Measurements from ENCODE around the gene TBC1D24.

The TBC1D24 gene

DNA sequence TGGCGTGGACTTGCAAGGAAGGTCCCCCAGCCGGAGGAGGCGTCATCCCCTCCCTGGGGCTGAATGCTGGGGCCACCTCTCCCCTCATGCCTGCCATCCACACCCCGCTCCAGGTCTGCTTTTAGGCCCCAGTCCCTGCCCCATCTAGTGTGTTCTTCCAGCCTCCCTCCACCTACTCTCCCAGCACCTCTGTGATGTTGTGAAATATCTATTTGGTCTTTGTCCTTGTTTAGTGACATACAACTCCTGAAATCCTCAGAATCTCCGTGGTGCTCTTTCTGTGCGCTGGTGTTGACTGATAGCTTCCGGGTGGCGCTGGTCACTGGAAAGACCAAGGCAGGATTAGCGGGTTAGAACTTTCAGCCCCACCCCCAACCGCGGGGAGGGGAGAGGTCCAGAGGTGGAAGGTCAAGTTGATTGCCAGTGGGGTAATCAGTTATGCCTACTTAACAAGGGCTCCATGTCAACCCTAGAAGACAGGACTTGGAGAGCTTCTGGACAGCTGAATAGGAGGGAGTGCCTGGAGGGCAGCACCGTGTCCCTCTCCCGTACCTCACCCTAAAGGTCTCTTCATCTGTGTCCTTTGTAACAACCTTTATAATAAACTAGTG, 10.1 kb downstream of the TBC1D24 start:
- no peak overlapping the region for H3K27ac ChIP-seq
- TF ChIP-seq, protein P1, sequence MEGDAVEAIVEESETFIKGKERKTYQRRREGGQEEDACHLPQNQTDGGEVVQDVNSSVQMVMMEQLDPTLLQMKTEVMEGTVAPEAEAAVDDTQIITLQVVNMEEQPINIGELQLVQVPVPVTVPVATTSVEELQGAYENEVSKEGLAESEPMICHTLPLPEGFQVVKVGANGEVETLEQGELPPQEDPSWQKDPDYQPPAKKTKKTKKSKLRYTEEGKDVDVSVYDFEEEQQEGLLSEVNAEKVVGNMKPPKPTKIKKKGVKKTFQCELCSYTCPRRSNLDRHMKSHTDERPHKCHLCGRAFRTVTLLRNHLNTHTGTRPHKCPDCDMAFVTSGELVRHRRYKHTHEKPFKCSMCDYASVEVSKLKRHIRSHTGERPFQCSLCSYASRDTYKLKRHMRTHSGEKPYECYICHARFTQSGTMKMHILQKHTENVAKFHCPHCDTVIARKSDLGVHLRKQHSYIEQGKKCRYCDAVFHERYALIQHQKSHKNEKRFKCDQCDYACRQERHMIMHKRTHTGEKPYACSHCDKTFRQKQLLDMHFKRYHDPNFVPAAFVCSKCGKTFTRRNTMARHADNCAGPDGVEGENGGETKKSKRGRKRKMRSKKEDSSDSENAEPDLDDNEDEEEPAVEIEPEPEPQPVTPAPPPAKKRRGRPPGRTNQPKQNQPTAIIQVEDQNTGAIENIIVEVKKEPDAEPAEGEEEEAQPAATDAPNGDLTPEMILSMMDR (IDR thresholded peaks at IDR 0.05) = no peak
- TF ChIP-seq ZFX (IDR thresholded peaks at IDR 0.05; ENCODE audit: borderline replicate concordance) = no peak

DNA sequence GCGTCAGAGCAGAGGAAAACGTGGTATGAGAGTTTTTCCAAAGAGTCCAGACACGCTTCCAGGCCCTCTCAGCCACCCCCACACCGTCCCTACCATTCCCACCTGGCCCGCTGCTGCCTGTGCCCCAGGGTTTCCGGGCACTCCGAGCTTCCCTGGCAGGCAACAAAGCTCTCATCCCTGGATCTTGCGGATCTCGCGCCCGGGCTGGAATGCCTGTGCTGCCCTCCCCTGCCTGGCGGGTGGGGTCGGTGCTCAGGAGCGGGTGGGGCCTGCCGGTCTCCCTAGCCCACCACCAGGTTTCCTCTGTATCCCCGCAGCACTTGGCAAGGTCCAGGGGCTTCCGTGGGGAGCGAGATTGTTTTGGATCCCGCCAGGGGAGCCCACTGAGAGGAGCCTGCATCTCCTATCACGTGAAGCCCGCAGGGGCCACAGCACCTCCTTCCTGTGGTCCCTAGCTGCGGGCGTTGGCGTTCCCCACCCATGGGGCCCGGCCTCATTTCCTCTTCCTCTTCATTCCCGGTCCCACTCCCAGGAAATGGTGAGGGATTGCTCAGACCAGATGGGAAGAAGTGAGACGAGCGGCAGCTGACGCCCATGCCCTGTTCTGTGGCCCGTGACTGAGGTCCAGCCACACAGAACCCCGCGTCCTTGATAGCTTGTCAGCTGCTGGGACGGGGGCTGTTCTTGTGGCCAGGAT, 11.0 kb downstream of the TBC1D24 start:
- TF ChIP-seq ZFX (IDR thresholded peaks at IDR 0.05; ENCODE audit: borderline replicate concordance) = no peak
- TF ChIP-seq, protein P1 (IDR thresholded peaks at IDR 0.05) = no peak
- no peak overlapping the region for H3K27ac ChIP-seq

DNA sequence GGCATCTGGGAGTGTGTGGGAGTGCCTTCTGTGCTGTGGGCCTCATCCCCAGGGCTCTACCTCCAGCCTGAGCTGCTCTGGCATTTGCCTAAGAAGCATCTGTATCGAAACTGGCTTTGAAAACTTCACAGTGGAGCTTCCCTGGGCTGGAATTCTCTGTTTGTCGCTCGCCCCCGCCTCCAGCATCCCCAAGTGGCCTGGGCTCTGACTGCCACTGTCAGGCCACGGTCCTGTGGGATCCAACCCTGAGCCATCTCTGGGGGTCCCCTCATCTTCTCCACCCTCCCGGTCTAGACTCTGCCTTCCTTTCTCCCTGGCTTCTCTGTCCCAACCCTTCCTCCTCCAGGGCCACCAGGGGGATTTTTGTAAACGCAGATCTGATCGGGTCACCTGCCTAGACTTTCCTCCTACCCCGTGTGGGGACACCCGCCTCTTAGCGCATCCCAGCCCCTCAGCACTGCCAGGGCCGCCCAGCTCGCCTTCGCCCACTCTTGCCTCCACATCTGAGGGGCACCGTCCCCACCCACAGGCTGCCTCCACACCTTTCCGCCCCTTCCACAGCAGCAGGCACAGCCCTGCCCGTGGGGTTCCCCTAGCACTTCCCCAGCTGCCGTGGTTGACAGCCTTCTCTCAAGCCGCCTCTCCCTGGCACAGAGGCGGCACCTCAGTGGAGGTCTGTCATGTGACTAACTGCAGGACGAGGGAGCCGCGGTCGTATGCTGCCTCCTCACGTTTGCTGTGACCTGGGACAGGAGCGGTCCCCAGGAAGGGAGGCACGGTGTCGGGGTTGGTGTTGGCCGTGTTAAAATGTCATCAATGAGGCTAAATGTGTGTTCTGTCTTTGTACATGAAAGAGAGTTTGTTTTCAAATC, 12.0 kb downstream of the TBC1D24 start:
- H3K27ac ChIP-seq = no peak overlapping the region
- TF ChIP-seq, protein P1 (IDR thresholded peaks at IDR 0.05) = no peak
- TF ChIP-seq ZFX (IDR thresholded peaks at IDR 0.05; ENCODE audit: borderline replicate concordance) = no peak

DNA sequence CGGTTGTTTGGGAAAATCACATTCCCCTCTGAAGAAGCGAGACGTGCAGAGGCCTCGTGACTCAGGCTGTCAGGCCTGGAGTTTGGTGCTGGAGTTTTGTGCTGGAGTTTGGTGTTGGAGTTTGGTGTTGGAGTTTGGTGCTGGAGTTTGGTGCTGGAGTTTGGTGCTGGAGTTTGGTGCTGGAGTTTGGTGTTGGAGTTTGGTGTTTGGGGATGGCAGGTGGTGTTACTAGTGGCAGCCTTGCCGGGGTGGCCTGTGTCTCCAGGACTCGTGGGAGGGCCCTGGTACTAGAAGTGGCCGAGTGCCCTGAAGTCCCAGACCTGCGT, 12.6 kb downstream of the TBC1D24 start:
- TF ChIP-seq ZFX (IDR thresholded peaks at IDR 0.05; ENCODE audit: borderline replicate concordance) = no peak
- TF ChIP-seq, protein P1 (IDR thresholded peaks at IDR 0.05) = no peak
- no peak overlapping the region for H3K27ac ChIP-seq

GRCh38 chr16:2487903-2488531, 13.1 kb downstream of the TBC1D24 start:
- TF ChIP-seq, protein P1 (IDR thresholded peaks at IDR 0.05) = no peak
- TF ChIP-seq ZFX (IDR thresholded peaks at IDR 0.05; ENCODE audit: borderline replicate concordance) = no peak
- no peak overlapping the region for H3K27ac ChIP-seq

DNA sequence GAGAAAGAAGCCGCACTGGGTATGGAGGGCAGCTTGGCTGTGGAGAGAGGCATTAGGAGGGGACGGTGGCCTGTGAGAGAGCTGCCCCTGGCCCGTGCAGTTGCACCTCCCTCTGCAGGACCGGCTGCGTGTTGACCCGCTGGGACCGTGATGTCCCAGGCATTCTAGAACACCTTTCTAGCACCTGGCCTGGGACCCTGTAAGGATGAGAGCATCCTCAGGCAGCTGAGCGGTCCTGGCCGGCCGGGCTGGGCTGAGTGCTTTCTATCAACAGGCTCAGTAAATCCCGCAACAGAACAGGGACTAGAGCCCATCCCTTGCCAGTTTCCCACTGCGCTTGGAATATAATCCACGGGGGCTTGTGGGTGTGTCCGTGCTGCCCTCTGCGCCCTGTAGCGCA, 14.7 kb downstream of the TBC1D24 start:
- H3K27ac ChIP-seq = no peak overlapping the region
- TF ChIP-seq ZFX (IDR thresholded peaks at IDR 0.05; ENCODE audit: borderline replicate concordance) = no peak
- TF ChIP-seq, protein P1 (IDR thresholded peaks at IDR 0.05) = no peak

All from 22Rv1 (cell line).